NCI-H2081 (cell line): ENCODE results near the gene LIAS.
"Not testable (repeated sequence)": the region's sequence is repeated elsewhere in the genome, so short reads cannot be mapped to it uniquely, and the experiment has no call there.

Experiments
- DNase-seq, 2 experiments: peaks; one replicate each; lab custom pipeline; 2025; lab: John Stamatoyannopoulos, UW

Gene LIAS

GRCh38 chr4:39458505-39459300, at the start of gene LIAS, which contains the start of gene RPL9:
Gene LIAS, plus strand, starts transcription at chr4:39459056. Its CDS starts 62 bp downstream, at chr4:39459118.
Gene RPL9, minus strand, starts transcription at chr4:39458922. Its CDS starts 483 bp downstream, at chr4:39458439.
- DNase-seq = peak; percentile 98 to 100

GRCh38 chr4:39410415-39410814, 48.4 kb upstream of the LIAS start:
- no peak for DNase-seq

DNA sequence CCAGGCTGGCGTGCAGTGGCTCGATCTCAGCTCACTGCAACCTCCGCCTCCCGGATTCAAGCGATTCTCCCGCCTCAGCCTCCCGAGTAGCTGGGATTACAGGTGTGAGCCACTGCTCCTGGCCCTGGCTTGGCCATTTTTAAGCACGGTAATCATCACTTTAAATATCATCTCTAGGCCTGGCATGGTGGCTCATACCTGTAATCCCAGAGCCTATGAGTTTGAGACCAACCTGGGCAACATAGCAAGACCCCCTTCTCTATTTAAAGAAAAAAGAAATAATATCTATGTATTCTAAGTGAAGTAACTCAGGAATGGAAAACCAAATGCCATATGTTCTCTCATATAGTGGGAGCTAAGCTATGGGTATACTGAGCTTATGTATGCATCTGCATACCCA, 47.3 kb upstream of the LIAS start:
- DNase-seq = not testable (repeated sequence)

DNA sequence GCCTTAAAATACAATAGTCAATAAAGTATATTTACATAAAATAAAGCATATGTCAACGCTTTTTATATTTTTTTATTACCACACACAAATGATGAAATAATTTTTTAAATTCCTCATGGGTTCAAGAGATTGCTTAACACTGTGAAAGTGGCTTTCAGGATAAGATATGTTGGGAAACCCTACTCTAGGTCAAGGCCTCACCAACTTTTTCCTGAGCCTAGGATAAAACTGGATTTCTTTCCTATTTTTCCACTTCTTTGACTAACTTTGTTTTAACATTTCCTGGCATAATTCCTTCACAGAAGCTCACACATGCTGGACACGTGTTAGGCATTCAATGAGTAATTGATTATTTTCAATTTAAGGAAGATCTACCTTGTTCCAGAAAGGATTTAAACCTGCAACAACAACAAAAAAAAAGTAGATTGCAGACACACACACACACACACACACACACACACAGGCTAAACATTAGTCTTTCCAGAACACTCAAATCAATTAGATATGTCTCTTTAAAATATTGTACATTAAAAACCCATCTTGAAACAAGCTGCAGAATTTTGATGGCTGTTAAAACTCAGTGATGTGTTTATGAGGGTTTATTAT, 43.1 kb upstream of the LIAS start:
- DNase-seq = no peak

- DNase-seq = no peak
Measured at GRCh38 chr4:39422247-39422646, 36.6 kb upstream of the LIAS start.

DNA sequence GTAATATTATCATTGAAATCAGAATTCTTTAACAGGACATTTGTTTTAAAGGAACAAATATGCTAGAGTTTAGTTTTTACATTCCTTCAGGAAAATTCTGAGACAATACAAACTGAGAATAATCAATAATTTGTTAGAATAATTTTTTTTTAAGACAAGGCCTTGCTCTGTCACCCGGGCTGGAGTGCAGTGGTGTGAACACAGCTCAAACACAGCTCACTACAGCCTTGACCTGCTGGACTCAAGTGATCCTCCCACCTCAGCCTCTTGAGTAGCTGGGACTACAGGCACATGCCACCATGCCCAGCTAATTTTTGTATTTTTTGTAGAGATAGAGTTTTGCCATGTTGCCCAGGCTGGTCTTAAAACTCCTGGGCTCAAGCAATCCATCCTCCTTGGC, 33.6 kb upstream of the LIAS start:
- not testable (repeated sequence) for DNase-seq

GRCh38 chr4:39426728-39427127, 32.1 kb upstream of the LIAS start:
- DNase-seq = no peak

DNA sequence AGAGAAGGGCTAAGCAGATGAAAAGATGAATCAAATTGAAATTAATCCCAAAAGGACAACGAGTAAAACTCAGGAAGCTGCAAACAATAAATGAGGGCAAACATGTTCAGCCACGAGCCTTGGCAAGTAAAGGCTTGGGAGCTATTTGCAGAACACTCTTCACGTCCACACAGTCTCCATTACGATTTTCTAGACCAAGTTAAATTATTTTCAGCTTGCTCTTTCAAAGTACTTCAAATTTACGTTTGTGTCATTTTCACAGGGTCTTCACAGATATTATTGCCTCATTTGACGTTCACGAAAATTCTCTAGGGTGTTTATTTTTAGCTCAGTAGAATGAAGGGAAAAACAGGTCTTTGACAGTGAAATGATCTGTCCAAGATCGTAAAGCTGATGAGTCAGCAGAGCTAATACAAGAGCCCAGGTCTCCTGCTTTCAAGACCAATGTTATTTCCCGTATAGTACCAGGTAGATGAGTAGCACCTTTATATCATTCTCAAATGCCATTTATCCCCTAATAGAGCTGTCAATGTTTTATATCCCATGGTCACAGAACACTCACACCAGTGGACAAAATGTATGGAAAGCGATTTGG, 31.2 kb upstream of the LIAS start:
- no peak for DNase-seq

- no peak for DNase-seq
Measured at GRCh38 chr4:39429476-39430334, 29.2 kb upstream of the LIAS start.

DNA sequence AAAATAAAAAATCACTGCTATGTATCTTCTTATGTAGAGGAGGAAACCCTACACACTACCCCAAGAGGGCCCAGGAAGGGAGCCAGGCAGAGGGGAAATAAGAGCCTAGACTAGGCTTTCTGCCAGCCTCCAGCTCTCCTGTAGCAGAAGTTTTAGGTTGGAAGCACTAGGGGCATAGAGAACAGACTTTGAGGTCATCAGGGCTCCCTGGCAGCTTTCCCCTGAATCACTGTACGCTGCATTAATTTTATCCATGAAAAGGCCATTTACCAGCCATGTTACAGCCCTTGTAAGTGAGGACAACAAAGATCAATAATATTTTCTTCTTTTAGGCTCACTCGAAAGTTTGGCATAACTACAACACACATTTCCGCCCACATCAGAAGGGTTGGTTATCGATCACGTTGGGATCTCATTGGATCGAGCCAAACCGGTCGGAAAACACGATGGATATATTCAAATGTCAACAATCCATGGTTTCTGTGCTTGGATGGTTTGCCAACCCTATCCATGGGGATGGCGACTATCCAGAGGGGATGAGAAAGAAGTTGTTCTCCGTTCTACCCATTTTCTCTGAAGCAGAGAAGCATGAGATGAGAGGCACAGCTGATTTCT, 24.9 kb upstream of the LIAS start:
- DNase-seq = no peak

DNA sequence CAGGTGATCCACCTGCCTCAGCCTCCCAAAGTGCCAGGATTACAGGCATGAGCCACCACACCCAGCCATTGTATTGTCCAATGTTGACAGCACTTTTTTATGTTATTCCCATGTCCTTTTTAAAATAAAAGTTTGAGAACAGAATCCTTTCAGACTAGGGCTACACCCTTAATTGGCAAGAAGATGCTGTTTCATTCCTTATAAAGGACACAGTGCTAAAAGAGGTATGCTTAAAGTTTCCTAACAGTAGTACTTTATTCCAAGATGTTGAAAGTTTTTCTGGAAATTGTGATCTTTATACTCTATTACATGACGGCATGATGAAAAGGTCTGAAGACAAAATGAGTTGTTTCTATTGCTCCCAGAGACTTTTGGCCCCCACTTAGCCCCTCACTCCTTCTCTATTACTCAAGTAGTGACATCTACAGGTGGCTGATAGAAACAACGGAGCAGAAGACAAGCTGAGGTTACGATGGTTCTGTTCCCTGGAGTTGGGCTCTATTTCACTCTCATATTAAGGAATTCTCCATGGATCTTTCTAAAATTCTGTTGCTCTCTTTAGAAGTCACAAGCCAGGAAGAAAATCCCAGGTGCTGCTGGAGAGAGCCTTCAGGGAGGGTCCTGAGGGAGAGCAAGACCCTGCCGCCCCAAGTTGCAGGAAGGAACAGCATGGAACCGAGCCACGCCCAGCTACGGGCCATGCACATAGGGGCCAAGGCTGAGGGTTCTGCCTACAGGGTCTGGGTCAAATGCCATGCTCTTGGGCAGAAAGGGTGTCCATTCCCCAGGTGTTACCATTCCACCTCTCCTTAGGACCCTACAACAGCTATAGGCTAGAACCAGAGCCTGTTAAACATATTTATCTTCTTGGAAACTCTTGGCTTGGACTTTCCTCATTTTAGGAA, 22.9 kb upstream of the LIAS start:
- no peak for DNase-seq

DNA sequence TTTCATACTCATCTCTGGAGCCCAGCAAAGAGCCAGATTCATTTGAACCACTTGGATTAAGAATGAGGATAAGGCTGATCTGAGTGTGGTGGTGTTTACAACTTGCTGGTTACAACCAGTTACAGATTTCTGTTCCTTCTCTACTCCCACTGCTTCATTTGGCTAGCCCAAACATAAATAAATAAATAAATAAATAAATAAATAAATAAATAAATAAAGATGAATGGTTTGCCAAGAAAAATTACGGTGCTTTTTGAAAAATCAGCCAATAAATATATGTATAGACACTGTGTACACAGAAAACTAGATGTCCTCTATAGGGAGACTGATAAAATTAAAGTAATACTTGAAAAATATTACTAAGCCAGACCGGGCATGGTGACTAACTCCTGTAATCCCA, 17.3 kb upstream of the LIAS start:
- DNase-seq = no peak

DNA sequence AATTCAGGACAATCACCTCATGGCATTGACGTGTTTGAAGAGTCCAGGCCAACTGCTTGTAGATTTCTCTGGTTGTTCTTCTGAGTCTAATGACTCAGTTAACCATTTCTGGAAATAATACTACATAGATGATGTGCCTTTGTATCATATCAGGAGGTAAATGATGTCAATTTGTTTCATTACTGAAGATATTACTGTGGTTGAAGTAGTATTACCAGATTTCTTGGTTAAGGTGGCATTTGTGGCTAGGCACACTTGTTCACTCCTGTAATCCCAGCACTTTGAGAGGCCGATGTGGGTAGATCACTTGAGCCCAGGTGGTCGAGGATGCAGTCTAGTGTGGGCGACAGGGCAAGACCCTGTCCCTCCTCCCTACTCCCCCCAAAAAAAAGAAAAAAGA, 15.9 kb upstream of the LIAS start:
- no peak for DNase-seq

DNA sequence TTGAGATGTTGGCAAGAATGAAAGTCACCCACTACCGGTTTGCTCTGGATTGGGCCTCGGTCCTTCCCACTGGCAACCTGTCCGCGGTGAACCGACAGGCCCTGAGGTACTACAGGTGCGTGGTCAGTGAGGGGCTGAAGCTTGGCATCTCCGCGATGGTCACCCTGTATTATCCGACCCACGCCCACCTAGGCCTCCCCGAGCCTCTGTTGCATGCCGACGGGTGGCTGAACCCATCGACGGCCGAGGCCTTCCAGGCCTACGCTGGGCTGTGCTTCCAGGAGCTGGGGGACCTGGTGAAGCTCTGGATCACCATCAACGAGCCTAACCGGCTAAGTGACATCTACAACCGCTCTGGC, 12.4 kb upstream of the LIAS start:
- no peak for DNase-seq

DNA sequence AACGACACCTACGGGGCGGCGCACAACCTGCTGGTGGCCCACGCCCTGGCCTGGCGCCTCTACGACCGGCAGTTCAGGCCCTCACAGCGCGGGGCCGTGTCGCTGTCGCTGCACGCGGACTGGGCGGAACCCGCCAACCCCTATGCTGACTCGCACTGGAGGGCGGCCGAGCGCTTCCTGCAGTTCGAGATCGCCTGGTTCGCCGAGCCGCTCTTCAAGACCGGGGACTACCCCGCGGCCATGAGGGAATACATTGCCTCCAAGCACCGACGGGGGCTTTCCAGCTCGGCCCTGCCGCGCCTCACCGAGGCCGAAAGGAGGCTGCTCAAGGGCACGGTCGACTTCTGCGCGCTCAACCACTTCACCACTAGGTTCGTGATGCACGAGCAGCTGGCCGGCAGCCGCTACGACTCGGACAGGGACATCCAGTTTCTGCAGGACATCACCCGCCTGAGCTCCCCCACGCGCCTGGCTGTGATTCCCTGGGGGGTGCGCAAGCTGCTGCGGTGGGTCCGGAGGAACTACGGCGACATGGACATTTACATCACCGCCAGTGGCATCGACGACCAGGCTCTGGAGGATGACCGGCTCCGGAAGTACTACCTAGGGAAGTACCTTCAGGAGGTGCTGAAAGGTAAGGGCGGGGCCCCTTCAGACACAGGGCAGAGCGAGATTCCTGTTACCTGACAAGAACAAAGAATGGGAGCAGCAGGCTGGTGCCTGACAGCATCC, 11.8 kb upstream of the LIAS start:
- no peak for DNase-seq

DNA sequence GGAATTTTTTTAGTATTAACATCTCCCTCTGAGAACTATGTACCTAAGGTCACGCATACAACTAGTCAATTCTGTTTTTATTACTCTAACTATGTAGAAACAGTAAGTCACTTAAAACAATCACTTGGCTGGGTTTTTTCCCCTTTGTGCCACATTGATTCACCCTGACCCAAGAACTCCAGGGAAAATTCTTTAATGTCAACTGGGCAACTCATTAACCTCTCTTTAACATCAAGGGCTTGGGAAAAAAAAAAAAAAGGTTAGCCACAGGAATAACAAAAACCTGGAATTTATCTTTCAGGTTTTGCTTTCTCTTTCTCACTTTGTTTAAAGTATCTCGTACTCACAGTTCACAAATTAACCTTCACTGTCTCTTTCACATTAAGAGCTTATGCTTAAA, 8.2 kb upstream of the LIAS start:
- no peak for DNase-seq

DNA sequence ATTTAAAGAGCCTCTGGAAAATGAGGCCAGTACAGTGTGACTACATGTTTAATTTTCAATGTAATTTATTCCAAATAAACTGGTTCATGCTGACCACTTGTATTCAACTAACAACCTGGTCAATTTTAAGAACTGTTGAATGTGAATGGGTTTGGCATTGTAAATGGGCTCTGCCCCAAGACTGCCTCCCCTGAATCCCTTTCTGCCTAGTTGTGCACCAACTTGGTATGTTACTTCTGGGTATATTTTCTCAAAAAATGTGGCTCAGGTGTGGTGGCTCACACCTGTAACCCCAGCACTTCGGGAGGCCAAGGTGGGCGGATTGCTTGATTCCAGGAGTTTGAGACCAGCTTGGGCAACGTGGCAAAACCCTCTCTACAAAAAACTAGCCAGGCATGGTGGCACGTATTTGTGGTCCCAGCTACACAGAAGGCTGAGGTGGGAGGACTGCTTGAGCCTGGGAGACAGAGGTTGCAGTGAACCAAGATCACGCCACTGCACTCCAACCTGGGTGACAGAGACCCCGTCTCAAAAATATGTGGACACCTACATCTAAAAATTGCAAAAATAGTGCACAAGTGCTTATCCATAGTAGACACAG, 7.3 kb upstream of the LIAS start:
- DNase-seq = no peak

DNA sequence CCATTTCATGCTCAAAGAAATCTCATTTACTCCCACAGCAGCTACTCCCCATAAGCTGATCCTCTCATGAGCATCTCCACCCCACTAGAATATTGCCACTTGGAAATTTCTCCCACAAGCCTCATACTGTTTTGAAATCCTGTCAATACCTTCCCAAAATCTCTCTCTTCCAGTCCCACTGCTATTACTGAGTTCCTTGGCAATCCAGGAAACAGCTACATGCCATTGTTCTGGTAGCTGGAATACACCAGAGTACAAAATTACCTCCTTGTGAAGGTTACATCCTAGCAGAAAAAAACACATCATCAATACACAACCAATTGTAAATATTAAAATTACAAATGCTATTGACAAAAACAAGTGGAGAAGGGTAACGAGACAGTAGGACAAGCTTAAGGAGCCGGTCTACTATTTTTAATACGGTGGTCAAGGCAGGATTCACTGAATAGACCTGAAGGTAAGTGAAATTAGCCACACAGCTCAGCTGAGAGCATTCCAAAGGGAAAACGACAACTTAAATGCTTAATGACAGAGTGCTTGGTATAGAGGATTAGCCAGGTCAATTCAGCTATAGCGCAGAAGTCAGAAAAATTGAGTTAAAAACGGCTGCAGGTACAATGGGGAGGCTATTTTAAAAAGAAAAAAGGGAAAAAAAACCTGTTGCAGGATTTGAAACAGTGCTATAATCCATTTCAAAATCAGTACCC, 6.5 kb upstream of the LIAS start:
- DNase-seq = no peak
